HL-60/S4 treated with retinoic acid at 250 ng/mL for 4 days and 3 days (cell line): ENCODE data around the gene AAK1.

Source experiments
- in situ Hi-C: fragments of 300-500 bp; cut with MboI; formaldehyde crosslinking; loops from 2 replicates; pipeline ENCODE4 v1.7.0; 2022; ENCODE audit warnings: low sequenced_read_pairs

AAK1 gene

GRCh38 chr2:69416147-69416546 lies 227.4 kb downstream of the AAK1 start:
- in situ Hi-C loops = no loop called here
